VCaP (cell line): ENCODE data around the gene CAPN9.
"Not testable (repeated sequence)": the region's sequence is repeated elsewhere in the genome, so short reads cannot be mapped to it uniquely, and the experiment has no call there.

Experiments
- H3K27ac ChIP-seq: fragments of 450-650 bp; 2 replicates; pipeline ENCODE4 v1.5.1; 2017
- CTCF ChIP-seq: fragments of 450-650 bp; conservative IDR thresholded peaks from 2 replicates; pipeline ENCODE4 v1.5.1; 2017; ENCODE audit warnings: mild to moderate bottlenecking, moderate library complexity

Gene CAPN9

GRCh38 chr1:230760360-230760827 lies 13.2 kb downstream of the CAPN9 start:
- no peak overlapping the region for H3K27ac ChIP-seq
- no peak for TF ChIP-seq CTCF

DNA sequence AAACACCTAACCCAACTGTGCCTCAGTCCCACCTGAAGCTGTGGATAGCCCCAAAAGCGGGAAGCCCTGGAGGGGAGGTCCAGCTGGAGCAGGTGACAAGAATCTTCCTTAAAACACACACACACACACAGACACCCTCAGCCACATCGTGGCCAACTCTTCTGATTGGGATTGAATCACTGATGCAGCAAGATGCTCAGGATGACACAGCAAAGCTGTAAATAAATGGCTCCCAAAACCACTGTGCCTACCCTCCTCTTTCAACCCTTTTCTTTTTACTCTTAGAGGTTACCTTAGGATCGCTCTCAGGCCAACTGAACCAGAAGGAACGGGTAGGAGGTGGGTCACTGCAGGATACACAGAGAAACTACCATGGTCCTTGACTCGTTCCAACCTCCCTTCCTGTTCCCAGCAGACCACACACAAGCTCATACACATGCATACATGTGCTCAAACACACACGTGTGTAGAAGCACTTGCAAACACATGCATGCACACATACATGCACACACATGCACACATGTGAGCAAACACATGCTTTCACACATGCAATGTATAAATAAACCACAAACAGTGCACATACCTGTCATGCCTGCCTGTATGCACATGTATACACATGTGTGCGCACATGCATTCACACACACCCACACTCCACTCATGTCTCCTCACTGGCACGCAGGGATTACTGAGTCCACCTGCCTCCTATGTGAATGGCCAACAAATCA lies 14.4 kb downstream of the CAPN9 start:
- no peak overlapping the region for H3K27ac ChIP-seq
- TF ChIP-seq CTCF = no peak

DNA sequence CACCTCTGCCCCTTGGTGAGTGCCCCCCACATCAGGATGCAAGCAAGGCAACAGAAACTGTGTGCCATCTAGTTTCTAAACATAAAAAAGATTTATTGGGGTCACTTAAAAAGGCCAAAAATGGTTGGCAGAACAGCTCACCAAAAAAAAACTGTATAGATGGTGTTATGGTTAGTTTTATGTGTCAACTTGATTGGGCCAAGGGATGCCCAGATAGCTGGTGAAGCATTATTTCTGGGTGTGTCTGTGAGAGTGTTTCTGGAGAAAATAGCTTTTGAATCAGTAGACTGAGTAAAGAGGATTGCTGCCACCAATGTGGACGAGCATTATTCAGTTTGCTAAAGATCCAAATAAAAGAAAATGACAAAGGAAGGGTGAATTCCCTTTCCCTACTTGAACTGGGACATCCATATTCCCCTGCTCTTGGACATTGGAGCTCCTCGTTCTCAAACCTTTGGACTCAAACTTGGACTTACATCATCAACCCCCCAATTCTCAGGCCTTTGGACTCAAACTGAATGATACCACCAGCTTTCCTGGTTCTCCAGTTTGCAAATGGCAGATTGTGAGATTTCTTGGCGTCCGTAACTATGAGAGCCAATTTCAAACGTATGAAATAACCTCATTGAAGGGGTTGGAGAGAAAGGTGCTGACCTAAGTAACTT lies 16.9 kb downstream of the CAPN9 start:
- no peak overlapping the region for H3K27ac ChIP-seq
- TF ChIP-seq CTCF = no peak

DNA sequence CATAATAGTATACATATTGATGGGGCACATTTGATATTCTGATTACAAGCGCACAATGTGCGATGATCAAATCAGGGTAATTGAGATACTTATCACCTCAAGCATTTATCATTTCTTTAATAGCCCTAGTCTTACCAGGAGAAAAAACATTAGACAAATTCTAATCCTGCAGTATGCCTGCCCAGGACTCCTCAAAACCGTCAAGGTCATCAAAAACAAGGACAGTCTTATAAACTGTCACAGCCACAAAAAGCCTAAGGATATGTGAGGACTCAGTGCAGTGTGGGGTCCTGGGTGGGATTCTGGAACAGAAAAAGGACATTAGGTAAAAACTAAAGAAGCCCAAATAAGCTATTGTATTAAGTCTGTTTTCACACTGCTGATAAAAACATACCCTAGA lies 19.1 kb downstream of the CAPN9 start:
- H3K27ac ChIP-seq = no peak overlapping the region
- no peak for TF ChIP-seq CTCF

GRCh38 chr1:230767859-230768612 lies 20.8 kb downstream of the CAPN9 start:
- H3K27ac ChIP-seq = not testable (repeated sequence)

DNA sequence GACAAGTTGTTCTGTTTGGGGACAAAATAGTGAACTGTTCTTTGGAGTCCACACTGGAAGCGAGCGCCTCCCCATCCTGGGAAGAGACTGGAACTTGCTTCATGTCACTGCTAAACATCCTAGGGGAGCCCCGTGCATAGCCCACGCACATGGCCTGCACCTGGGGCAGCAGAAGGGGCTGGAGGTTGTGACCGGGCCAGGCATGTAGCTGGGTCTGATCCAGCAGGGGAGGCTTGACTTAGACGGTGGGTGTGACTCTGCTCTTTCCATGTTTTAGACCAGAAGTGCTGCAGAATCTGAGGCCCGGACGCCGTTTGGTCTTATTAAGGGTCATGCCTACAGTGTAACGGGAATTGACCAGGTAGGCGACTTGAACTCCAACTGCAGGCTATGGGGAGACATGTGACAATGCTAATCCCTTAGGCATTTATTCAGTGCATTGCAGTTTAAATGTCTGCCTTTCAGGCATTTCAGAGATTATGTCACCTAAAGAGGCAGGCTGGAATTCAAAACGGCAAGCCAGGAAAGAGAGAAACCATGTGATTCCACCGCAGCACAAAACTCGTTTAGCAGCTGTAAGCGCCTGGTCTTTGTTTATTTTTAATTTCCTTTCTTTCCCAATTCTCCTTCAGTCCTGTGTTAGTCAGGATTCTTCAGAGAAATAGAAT lies 21.8 kb downstream of the CAPN9 start:
- TF ChIP-seq CTCF = no peak
- peak overlapping the region; percentile 61 for H3K27ac ChIP-seq

DNA sequence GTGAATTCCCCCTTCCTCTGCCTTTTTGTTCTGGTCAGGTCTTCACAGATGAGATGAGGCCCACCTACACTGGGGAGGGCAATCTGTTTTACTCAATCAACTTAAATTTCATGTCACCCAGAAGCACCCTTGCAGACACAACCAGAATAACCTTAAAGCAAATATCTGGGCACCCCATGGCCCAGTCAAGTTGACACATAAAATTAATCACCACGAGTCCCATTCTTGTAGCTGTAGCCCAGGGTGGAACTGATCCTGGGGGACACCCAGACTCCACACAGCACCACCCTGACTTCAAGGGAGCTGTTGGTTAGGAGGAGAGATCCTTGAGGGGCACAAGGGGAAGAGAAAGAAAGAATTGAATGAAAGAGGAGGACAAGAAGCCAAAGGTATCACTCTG lies 23.1 kb downstream of the CAPN9 start:
- no peak overlapping the region for H3K27ac ChIP-seq
- TF ChIP-seq CTCF = no peak
